Activated B cell treated with CpG ODN at 0.5 μM for 24 hours (primary cell): ENCODE results near the gene SLAMF7. TPM values are rescaled to one million over a fixed set of nuclear protein-coding genes. Genes with fewer than 3 reads are reported as not detected.
"Not testable (repeated sequence)": the region's sequence is repeated elsewhere in the genome, so short reads cannot be mapped to it uniquely, and the experiment has no call there.

Experiments
- ATAC-seq: fragments of 200-7000 bp; cut with Tn5 transposase; one replicate; pipeline ENCODE4 v1.10.0; 2021; ENCODE audit warnings: low read depth, mild to moderate bottlenecking, moderate library complexity
- CTCF ChIA-PET: fragments of 350-600 bp; sonication (Branson Sonifier 250); formaldehyde crosslinking; loops from one replicate; lab custom pipeline; 2021; ENCODE audit warnings: antibody characterized with exemption; lab: Charles Lee
- POLR2A ChIA-PET: fragments of 350-600 bp; sonication (Branson Sonifier 250); formaldehyde crosslinking; loops from one replicate; lab custom pipeline; 2021; ENCODE audit warnings: antibody characterized with exemption; lab: Charles Lee
- DNase-seq: peaks from one replicate; pipeline ENCODE4 v3.0.0; 2022
- H3K27ac Mint-ChIP-seq: one replicate; pipeline ENCODE4 v1.8.0; 2020; ENCODE audit warnings: mixed read lengths
- H3K27me3 Mint-ChIP-seq: one replicate; pipeline ENCODE4 v1.8.0; 2021; ENCODE audit warnings: mixed read lengths
- H3K36me3 Mint-ChIP-seq: one replicate; pipeline ENCODE4 v1.8.0; 2021; ENCODE audit warnings: low read depth, mixed read lengths
- H3K4me1 Mint-ChIP-seq: one replicate; pipeline ENCODE4 v1.8.0; 2021; ENCODE audit warnings: mixed read lengths
- H3K4me3 Mint-ChIP-seq: one replicate; pipeline ENCODE4 v1.8.0; 2020; ENCODE audit warnings: mild to moderate bottlenecking, mixed read lengths
- H3K9me3 Mint-ChIP-seq: one replicate; pipeline ENCODE4 v1.8.0; 2020; ENCODE audit warnings: mixed read lengths
- intact Hi-C: fragments of 100-400 bp; cut with micrococcal nuclease; formaldehyde crosslinking; loops from one replicate; pipeline ENCODE4 v1.15.1; 2024
- total RNA-seq: library from RNA; stranded (reverse); gene quantifications from 2 replicates; pipeline ENCODE4 v1.2.3, GENCODE V29; 2022
- TF ChIP-seq, protein P1 (sequence below): fragments of 200-600 bp; IDR thresholded peaks from one replicate; pipeline ENCODE4 v1.8.0; 2022; ENCODE audit warnings: antibody characterized with exemption, mild to moderate bottlenecking

The SLAMF7 gene
- total RNA-seq, 1 donor from 2014 or later = 119 TPM

DNA sequence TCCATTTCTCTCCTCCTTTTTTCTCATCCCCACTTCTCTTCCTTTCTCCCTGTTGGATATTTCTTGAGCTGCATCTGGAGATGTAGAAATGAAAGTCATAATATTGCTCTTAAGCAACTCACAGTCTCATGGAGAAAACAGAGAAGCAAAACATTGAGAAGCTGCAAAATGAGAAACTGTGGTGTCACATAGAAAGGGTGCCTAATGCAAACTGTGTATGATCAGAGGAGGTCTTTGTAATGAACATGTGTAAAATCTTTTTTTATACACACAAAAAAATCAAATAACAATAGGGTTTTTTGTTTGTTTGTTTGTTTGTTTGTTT lies 11.8 kb upstream of the SLAMF7 start:
- H3K36me3 Mint-ChIP-seq = no peaks in the 10 kb centered on the region
- intact Hi-C loops = loop anchor here (1.0 to 2.0 kb wide), 5 partner anchors 12 to 224 kb away; partner anchors contain the start of gene SLAMF7
- H3K9me3 Mint-ChIP-seq = peaks cover 4% of the 10 kb centered on the region
- no peak overlapping the region for H3K4me3 Mint-ChIP-seq
- peaks cover 14% of the 10 kb centered on the region for H3K4me1 Mint-ChIP-seq
- ChIA-PET POLR2A (interaction anchor here (0.9 to 1.4 kb wide), 7 partner anchors 12 to 224 kb away, joined by 3 to 6 read pairs (median 4); partner anchors contain the start of genes LY9 and SLAMF7), CTCF (interaction anchor here (0.6 to 8.3 kb wide), 26 partner anchors 12 to 263 kb away, joined by 3 to 146 read pairs (median 5); partner anchors contain the start of genes ITLN2 and SLAMF7)
- H3K27me3 Mint-ChIP-seq = no peaks in the 10 kb centered on the region
- TF ChIP-seq, protein P1, sequence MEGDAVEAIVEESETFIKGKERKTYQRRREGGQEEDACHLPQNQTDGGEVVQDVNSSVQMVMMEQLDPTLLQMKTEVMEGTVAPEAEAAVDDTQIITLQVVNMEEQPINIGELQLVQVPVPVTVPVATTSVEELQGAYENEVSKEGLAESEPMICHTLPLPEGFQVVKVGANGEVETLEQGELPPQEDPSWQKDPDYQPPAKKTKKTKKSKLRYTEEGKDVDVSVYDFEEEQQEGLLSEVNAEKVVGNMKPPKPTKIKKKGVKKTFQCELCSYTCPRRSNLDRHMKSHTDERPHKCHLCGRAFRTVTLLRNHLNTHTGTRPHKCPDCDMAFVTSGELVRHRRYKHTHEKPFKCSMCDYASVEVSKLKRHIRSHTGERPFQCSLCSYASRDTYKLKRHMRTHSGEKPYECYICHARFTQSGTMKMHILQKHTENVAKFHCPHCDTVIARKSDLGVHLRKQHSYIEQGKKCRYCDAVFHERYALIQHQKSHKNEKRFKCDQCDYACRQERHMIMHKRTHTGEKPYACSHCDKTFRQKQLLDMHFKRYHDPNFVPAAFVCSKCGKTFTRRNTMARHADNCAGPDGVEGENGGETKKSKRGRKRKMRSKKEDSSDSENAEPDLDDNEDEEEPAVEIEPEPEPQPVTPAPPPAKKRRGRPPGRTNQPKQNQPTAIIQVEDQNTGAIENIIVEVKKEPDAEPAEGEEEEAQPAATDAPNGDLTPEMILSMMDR = no peak
- DNase-seq (no peak), ATAC-seq (no peak)
- H3K27ac Mint-ChIP-seq = no peak overlapping the region

DNA sequence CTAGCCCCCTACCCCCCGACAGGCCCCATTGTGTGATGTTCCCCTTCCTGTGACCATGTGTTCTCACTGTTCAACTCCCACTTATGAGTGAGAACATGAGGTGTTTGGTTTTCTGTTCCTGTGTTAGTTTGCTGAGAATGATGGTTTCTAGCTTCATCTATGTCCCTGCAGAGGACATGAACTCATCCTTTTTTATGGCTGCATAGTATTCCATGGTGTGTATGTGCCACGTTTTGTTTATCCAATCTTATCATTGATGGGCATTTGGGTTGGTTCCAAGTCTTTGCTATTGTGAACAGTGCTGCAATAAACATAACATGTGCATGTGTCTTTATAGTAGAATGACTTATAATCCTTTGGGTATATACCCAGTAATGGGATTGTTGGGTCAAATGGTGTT lies 7.5 kb upstream of the SLAMF7 start:
- ATAC-seq, intact Hi-C loops, POLR2A ChIA-PET, H3K27ac Mint-ChIP-seq, H3K27me3 Mint-ChIP-seq, H3K4me3 Mint-ChIP-seq, DNase-seq: not testable (repeated sequence)
- Mint-ChIP-seq H3K4me1 (peaks cover 39% of the 10 kb centered on the region), H3K9me3 (peaks cover 12% of the 10 kb centered on the region), H3K36me3 (peaks cover 12% of the 10 kb centered on the region)
- CTCF ChIA-PET = interaction anchor here (3.9 kb wide), 1 partner anchor 37 kb away, joined by 18 read pairs; no protein-coding TSS in a partner anchor

DNA sequence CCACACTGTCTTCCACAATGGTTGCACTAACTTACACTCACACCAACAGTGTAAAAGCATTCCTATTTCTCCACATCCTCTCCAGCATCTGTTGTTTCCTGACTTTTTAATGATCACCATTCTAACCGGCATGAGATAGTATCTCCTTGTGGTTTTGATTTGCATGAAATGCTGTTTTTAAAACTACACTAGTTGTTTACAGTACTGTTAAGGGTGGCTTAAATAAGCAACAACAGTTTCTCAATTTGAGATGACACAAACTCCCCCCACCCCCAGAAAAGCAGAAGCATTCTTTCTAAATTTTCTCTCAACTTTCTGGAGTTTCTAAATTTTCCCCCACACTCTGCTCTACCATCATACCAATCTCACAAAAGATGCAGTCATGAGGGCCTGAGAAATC lies 7.1 kb upstream of the SLAMF7 start:
- Mint-ChIP-seq H3K27ac (peak overlapping the region; percentile 88), H3K27me3 (no peaks in the 10 kb centered on the region), H3K9me3 (peaks cover 14% of the 10 kb centered on the region), H3K4me3 (peak overlapping the region; percentile 1), H3K36me3 (peaks cover 14% of the 10 kb centered on the region), H3K4me1 (peaks cover 39% of the 10 kb centered on the region)
- ChIA-PET POLR2A (no interaction called here), CTCF (interaction anchor here (3.9 kb wide), 1 partner anchor 36 kb away, joined by 18 read pairs; no protein-coding TSS in a partner anchor)
- intact Hi-C loops = no loop called here
- ATAC-seq (no peak), DNase-seq (no peak)
- TF ChIP-seq, protein P1 = no peak

DNA sequence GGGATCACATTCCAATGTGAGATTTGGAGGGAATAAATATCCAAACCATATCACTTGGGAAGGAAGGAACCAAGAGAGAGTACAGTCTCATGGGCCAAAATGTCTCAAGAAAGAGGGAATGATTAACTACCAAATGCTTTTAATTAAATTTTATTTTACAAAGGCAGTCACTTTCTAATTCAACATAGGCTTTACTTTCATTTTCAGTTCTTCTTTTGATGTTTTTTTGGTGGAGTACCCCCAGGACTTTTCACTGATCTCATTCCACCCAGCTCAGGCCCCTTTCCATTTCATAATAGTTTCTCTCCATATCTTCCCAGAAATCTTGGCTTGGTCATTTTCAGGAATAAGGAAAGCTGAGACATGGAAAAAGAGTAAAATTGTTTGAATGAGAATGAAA lies 5.1 kb upstream of the SLAMF7 start:
- Mint-ChIP-seq H3K4me1 (peaks cover 50% of the 10 kb centered on the region), H3K27ac (peak overlapping the region; percentile 88), H3K27me3 (no peaks in the 10 kb centered on the region), H3K4me3 (peak overlapping the region; percentile 41), H3K9me3 (peaks cover 15% of the 10 kb centered on the region), H3K36me3 (peaks cover 14% of the 10 kb centered on the region)
- ChIA-PET CTCF (interaction anchor here (1.1 to 3.9 kb wide), 5 partner anchors 9 to 221 kb away, joined by 3 to 18 read pairs (median 6); partner anchors contain the start of gene ITLN2), POLR2A (interaction anchor here (1.0 to 1.6 kb wide), 6 partner anchors 10 to 66 kb away, joined by 3 to 8 read pairs (median 3); no protein-coding TSS in a partner anchor)
- DNase-seq = no peak
- TF ChIP-seq, protein P1 = no peak
- intact Hi-C loops = no loop called here
- peak; percentile 71 for ATAC-seq

DNA sequence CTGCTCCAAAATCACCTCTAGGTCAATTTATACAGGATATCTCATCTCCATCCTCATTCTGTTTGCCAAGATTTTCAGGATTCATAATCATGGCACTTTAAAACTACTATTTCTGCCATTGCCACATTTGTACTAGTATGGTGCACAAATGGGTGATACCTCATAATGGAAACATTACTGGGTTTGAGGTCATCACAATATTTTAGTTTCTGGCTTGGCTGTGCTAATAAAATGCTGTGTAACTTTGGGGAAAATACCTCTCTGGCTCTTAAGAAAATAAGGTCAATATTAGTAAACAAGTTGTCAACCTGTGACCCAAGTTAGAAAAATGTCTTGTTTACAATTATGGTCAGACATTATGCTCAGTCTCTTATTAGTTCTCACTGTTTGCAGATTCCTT lies 4.7 kb upstream of the SLAMF7 start:
- intact Hi-C loops = no loop called here
- POLR2A ChIA-PET = interaction anchor here (1.0 to 1.6 kb wide), 6 partner anchors 10 to 66 kb away, joined by 3 to 8 read pairs (median 3); no protein-coding TSS in a partner anchor

More for the DNA sequence above, 4.7 kb upstream of the SLAMF7 start:
- Mint-ChIP-seq H3K4me1 (peaks cover 54% of the 10 kb centered on the region), H3K27me3 (no peaks in the 10 kb centered on the region), H3K27ac (peak overlapping the region; percentile 88), H3K4me3 (peak overlapping the region; percentile 41), H3K9me3 (peaks cover 15% of the 10 kb centered on the region), H3K36me3 (peaks cover 17% of the 10 kb centered on the region)
- DNase-seq = no peak
- TF ChIP-seq, protein P1 = no peak
- CTCF ChIA-PET = interaction anchor here (1.3 to 3.9 kb wide), 2 partner anchors 9 to 34 kb away, joined by 6 to 18 read pairs; no protein-coding TSS in a partner anchor
- no peak for ATAC-seq
